HG03039 (cell line): ENCODE measurements around the gene PLIN3.
"Not testable (repeated sequence)": the region's sequence is repeated elsewhere in the genome, so short reads cannot be mapped to it uniquely, and the experiment has no call there.

Source experiments
- ATAC-seq: cut with Tn5 transposase; IDR thresholded peaks from one replicate; pipeline ENCODE4 v1.9.1; 2021; ENCODE audit warnings: mild to moderate bottlenecking, moderate library complexity; ENCODE audit not compliant: unreplicated experiment

Gene PLIN3

GRCh38 chr19:4849019-4849418 is 18.4 kb downstream of the PLIN3 start:
- no peak for ATAC-seq

DNA sequence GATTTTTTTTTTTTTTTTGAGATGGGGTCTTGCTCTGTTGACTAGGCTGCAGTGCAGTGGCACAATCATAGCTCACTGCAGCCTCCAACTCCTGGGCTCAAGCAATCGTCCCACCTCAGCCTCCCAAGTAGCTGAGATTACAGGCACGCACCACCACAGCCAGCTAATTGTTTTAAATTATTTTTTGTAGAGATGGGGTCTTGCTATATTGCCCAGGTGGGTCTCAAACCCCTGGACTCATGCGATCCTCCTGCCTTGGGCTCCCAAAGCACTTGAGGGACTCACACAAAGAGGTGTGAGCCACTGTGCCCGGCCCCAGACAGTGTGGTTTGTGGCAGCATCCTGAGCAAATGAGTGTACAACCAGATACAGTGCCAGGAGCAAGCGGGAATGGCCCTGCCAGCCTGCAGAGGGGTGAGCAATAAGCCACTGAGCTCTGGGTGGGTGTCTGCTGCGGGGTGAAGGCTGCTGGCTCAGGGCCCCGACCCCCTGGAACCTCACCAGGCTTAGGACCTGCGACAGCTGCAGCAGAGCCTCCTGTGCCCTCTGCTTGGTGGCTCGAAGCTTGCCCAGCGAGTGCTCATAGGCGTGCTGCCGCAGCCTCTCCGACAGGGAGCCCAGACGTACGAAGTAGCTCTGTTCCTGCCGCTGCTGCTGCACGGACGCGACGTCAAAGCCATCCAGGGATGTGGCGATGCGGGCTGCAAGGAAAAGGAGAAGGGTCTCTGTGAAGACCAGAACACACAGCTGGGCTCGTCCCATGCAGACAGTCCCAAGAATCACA is 20.1 kb downstream of the PLIN3 start:
- no peak for ATAC-seq

GRCh38 chr19:4845975-4846374 is 21.5 kb downstream of the PLIN3 start:
- not testable (repeated sequence) for ATAC-seq

DNA sequence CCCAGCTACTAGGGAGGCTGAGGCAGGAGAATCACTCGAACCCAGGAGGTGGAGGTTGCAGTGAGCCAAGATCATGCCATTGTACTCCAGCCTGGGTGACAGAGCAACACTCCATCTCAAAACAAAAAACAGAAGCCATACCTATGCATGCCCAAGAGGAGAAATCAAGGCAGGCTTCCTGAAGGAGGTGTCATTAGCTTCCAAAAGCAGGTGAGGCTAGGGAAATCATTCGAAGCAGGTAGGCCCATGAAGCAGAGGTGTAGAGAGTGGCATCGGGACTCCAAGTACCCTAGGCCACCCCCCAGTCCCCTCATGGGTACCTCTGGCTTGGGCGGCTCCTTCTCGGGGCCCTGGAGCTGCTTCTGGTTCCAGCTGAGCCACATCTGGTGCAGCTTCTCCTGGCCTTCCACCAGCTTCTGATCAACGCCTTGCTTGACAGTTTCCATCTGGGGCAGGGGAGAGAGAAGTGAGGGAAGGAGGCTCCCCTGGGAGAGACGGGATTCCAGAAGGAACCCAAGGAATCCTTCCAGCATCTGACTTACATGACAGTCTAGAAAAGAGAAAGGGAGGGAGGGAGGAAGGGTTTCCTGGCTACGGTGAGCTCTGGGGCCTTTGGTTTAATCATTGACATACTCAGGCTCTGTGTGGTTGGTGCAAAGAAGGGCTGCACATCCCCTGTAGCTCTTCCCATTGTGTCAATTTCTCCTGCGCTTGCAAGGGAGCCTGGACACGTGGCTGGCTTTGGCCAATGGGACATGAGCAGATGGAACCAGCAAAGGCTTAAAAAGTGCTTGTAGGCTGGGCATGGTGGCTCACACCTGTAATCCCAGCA is 22.9 kb downstream of the PLIN3 start:
- no peak for ATAC-seq

- no peak for ATAC-seq
Observed at GRCh38 chr19:4843647-4843965, 23.9 kb downstream of the PLIN3 start.

GRCh38 chr19:4839192-4839591 is 28.3 kb downstream of the PLIN3 start:
- no peak for ATAC-seq

DNA sequence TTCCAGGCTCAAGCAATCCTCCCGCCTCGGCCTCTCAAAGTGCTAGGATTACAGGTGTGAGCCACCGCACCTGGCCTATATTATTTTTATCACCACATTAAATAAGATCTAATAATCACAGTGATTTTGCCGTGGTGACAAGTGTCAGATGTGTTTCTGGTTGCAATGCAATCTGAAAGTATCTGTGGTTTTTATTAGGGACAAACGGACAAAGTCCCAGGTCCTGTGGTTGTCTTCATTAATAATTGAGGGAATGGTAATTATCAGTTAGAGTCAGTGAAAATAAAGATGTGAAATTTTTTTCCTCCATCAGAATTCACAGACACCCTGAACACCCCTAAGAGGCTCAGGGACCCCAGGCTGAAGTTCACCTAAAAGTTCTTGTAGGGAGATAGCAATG is 34.7 kb downstream of the PLIN3 start:
- ATAC-seq = no peak

- ATAC-seq = not testable (repeated sequence)
Observed at GRCh38 chr19:4831979-4832340, 35.5 kb downstream of the PLIN3 start.

DNA sequence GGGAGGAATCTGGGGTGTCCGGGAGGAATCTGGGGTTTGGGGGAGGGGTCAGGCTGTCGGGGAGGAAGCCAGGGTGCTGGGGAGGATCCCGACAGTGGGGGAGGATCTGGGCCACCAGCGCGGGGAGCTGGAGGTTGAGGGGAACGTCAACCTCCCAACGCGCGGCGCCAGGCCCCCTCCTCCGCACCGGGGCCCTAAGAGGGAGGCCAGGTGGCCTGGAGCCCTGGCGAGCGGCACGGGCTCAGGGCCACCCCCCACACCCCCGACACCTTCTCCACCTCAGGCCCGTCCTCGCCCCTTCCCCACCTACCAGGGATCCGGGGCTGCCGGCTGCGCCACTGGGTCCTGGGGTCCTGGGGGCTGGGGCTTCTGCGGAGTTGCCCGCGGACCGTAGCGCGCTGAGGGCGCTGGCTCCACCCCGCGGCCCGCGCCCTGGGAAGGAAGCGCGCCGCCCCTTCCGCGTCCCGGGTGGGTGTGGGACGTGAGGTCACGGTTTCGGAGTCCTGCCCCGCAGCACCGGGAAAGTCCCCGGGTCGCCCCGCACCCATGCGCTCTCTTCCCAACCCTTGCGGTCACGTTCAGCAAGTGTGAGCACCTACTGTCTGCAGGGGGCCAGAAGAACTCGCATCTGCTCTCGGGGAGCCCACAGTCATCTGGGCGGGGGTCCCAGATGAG is 36.0 kb downstream of the PLIN3 start, which contains the start of gene TICAM1:
TICAM1 (minus strand) TSS at position 409 of the 675 bp plus-strand sequence. CDS start 13,335 bp downstream, outside the sequence.
- peak; percentile 78 for ATAC-seq

DNA sequence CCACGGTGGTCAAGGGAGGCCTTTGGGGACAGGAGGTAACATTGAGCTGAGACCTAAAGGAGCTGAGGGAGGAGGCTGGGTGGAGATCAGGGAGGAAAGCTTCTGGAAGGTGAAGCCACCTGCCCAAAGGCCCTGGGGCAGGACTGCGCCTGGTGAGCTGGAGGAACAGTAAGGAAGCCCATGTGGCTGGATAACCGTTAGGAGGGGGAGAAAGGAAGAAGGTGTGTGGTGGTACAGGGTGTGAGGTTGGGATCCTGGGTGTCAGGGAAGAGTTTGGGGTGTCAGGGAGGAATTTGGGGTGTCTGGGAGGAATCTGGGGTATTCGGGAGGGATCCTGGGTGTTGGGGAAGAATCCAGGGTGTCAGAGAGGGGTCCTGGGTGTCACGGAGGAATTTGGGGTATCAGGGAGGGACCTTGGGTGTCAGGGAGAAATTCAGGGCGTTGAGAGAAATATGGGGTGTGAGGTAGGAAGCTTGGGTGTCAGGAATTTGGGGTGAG is 36.6 kb downstream of the PLIN3 start:
- ATAC-seq = no peak

GRCh38 chr19:4830332-4830731 is 37.1 kb downstream of the PLIN3 start:
- no peak for ATAC-seq

GRCh38 chr19:4829001-4829712 is 38.3 kb downstream of the PLIN3 start:
- no peak for ATAC-seq

DNA sequence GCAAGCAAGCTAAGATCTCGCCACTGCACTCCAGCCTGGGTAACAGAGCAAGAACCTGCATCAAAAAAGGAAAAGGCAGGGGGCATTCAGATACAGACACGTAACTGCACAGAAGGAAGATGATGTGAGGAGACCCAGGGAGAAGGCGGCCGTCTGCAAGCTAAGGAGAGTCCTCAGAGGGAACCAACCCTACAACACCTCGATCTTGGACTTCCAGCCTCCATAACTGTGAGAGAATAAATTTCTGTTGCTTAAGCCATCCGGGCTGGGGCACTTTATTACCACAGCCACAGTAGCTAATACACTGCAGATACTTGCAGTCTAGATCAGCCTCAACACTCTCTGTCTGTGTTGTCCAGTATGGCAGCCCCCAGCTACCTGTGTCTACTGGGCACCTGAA is 43.9 kb downstream of the PLIN3 start:
- no peak for ATAC-seq

- ATAC-seq = not testable (repeated sequence)
Observed at GRCh38 chr19:4822354-4822753, 45.1 kb downstream of the PLIN3 start.

DNA sequence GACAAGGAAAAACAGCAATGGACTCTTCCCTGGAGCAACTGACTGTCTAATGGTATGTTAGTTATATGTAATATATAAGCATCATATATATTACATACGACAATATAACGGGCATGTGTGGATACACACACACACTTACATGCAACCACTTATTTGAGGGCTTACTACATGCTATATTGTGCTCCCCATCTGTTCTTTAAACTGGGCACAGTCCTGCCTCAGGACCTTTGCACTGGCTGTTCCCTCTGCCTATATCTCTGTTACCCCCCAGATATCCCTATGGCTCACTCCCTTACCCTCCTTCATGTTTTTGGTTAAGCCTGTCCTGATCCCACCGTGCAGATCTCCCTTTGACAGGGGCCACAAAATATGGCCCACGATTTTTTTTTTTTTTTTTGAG is 46.2 kb downstream of the PLIN3 start:
- no peak for ATAC-seq

- ATAC-seq = no peak
Observed at GRCh38 chr19:4817467-4818277, 49.8 kb downstream of the PLIN3 start.

- ATAC-seq = no peak
Observed at GRCh38 chr19:4816950-4817278, 50.6 kb downstream of the PLIN3 start.

DNA sequence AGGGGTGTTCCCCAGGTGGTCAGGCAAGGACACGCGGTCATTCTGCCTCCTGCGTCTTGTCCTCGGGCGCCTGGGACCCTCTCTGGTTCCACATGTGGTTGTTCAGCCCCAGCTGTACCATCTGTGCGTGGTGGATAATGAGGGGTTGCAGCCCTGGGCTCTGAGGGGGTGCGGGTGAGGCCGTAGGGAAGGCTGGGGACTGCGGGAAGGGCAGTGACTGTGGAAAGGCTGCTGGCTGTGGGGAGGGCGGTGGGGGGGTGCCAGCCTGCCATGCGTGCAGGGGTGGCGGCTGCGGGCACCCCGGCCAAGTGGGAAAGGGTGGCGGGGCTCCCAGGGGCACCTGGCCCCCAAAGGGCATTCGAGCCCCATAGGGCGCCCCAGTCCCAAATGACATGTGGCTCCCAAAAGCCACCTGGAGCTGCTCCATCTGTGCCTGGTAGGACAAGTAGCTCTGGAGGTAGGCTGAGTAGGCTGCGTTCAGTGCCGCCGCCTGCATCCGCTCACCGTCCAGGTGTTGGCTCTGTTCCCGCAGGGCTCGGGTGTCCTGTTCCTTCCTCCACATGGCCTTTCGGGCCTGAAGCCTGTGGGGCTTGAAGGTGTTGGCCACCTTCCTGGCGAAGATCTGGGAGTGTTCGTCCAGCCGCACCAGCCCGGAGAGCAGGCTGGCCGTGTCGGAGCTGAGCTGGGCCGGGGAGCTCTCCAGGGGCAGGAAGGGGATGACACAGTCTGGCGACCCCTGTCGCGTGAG is 51.1 kb downstream of the PLIN3 start:
- no peak for ATAC-seq

GRCh38 chr19:4815426-4816201 is 51.9 kb downstream of the PLIN3 start:
- no peak for ATAC-seq
